Neural cell (in vitro differentiated cells): ENCODE measurements around the gene ADAT1. TPM values are rescaled to one million over a fixed set of nuclear protein-coding genes. Genes with fewer than 3 reads are reported as not detected.

Source experiments
- H2AFZ ChIP-seq: fragments of 200-600, 300-800 bp; sonication (generic), shearing (Covaris generic); 2 replicates; pipeline ENCODE4 v1.6.0; 2014; ENCODE audit warnings: low read depth, mild to moderate bottlenecking, antibody characterized with exemption, low read length, moderate library complexity
- H3F3A ChIP-seq: fragments of 200-600 bp; shearing (Covaris generic); 2 replicates; pipeline ENCODE4 v1.6.1; 2016; ENCODE audit warnings: mild to moderate bottlenecking, moderate library complexity, mixed read lengths, antibody characterized with exemption, low read length; ENCODE audit not compliant: insufficient read depth, poor library complexity, severe bottlenecking
- H3K27ac ChIP-seq: fragments of 200-600, 300-800 bp; sonication (generic), shearing (Covaris generic); 2 replicates; pipeline ENCODE4 v1.5.1; 2014; ENCODE audit warnings: mild to moderate bottlenecking, low read length, moderate library complexity
- H3K27me3 ChIP-seq: fragments of 300-800, 200-600 bp; sonication (generic), shearing (Covaris generic); 2 replicates; pipeline ENCODE4 v1.6.0; 2014; ENCODE audit warnings: mild to moderate bottlenecking, low read depth, low read length, moderate library complexity; ENCODE audit not compliant: insufficient read depth
- H3K36me3 ChIP-seq: fragments of 300-800, 200-600 bp; sonication (generic), shearing (Covaris generic); 2 replicates; pipeline ENCODE4 v1.5.1; 2014; ENCODE audit warnings: mild to moderate bottlenecking, antibody characterized with exemption, low read length, moderate library complexity; ENCODE audit not compliant: insufficient read depth
- H3K4me2 ChIP-seq: fragments of 300-800, 200-600 bp; sonication (generic), shearing (Covaris generic); 2 replicates; pipeline ENCODE4 v1.6.0; 2014; ENCODE audit warnings: mild to moderate bottlenecking, low read length
- H3K4me3 ChIP-seq: fragments of 300-800, 200-600 bp; sonication (generic), shearing (Covaris generic); 2 replicates; pipeline ENCODE4 v1.5.1; 2014; ENCODE audit warnings: mild to moderate bottlenecking, low read length, moderate library complexity
- H3K79me2 ChIP-seq: fragments of 200-600 bp; shearing (Covaris generic); replicated peaks from 2 replicates; pipeline ENCODE4 v1.6.0; 2014; ENCODE audit warnings: mild to moderate bottlenecking, low read length, moderate library complexity; ENCODE audit not compliant: insufficient read depth
- H3K9ac ChIP-seq: fragments of 300-800, 200-600 bp; sonication (generic), shearing (Covaris generic); 2 replicates; pipeline ENCODE4 v1.6.1; 2016; ENCODE audit warnings: mild to moderate bottlenecking, low read length, mixed read lengths
- H3K9me2 ChIP-seq: fragments of 200-600 bp; shearing (Covaris generic); 2 replicates; pipeline ENCODE4 v1.6.1; 2016; ENCODE audit warnings: mild to moderate bottlenecking, low read length, mixed read lengths; ENCODE audit not compliant: insufficient read depth
- H3K9me3 ChIP-seq: fragments of 200-600, 300-800 bp; sonication (generic), shearing (Covaris generic); 2 replicates; pipeline ENCODE4 v1.6.1; 2016; ENCODE audit warnings: mild to moderate bottlenecking, mixed run types, low read length, moderate library complexity, mixed read lengths
- H4K20me1 ChIP-seq: fragments of 200-600 bp; shearing (Covaris generic); 2 replicates; pipeline ENCODE4 v1.6.1; 2016; ENCODE audit warnings: mild to moderate bottlenecking, mixed run types; ENCODE audit not compliant: insufficient read depth
- CTCF ChIP-seq: fragments of 450-650 bp; IDR thresholded peaks from 2 replicates; pipeline ENCODE4 v1.5.1; 2014; ENCODE audit warnings: antibody characterized with exemption, mild to moderate bottlenecking, moderate library complexity; ENCODE audit not compliant: poor library complexity, severe bottlenecking
- EP300 ChIP-seq: fragments of 450-650 bp; conservative IDR thresholded peaks from 2 replicates; pipeline ENCODE4 v1.6.1; 2014; ENCODE audit warnings: antibody characterized with exemption, mild to moderate bottlenecking, moderate library complexity; ENCODE audit not compliant: poor library complexity, severe bottlenecking
- EZH2 ChIP-seq: fragments of 200-600, 300-800 bp; shearing (Covaris generic), sonication (generic); IDR thresholded peaks from 2 replicates; pipeline ENCODE4 v1.6.1; 2014; ENCODE audit warnings: antibody characterized with exemption, low read length, borderline replicate concordance, mild to moderate bottlenecking; ENCODE audit not compliant: insufficient read depth, poor library complexity, severe bottlenecking
- MXI1 ChIP-seq: fragments of 450-650 bp; conservative IDR thresholded peaks from 2 replicates; pipeline ENCODE4 v1.6.1; 2014; ENCODE audit warnings: antibody characterized with exemption, mild to moderate bottlenecking; ENCODE audit not compliant: poor library complexity, severe bottlenecking
- POLR2AphosphoS5 ChIP-seq: IDR thresholded peaks from 2 replicates; pipeline ENCODE4 v1.6.1; 2012
- RAD21 ChIP-seq: fragments of 450-650 bp; conservative IDR thresholded peaks from 2 replicates; pipeline ENCODE4 v1.6.1; 2014; ENCODE audit warnings: antibody characterized with exemption, mild to moderate bottlenecking, moderate library complexity
- REST ChIP-seq: IDR thresholded peaks from 2 replicates; pipeline ENCODE4 v1.6.1; 2012; ENCODE audit warnings: borderline replicate concordance
- SMC3 ChIP-seq: fragments of 450-650 bp; conservative IDR thresholded peaks from 2 replicates; pipeline ENCODE4 v1.6.1; 2014; ENCODE audit warnings: antibody characterized with exemption, mild to moderate bottlenecking, moderate library complexity; ENCODE audit not compliant: poor library complexity
- TAF1 ChIP-seq: IDR thresholded peaks from 2 replicates; pipeline ENCODE4 v1.6.1; 2012; ENCODE audit warnings: low read depth
- polyA plus RNA-seq: library from polyadenylated mRNA; depleted of rRNA; stranded (reverse); fragments of >200 nt; gene quantifications from 2 replicates; pipeline ENCODE4 v1.2.3, GENCODE V29; 2014

ADAT1 gene
- polyA plus RNA-seq, 1 donor from 2014 or later, result 62.8 TPM

GRCh38 chr16:75573955-75574354 lies 49.1 kb downstream of the ADAT1 start:
- H3K9ac ChIP-seq, result no peak overlapping the region
- H3K79me2 ChIP-seq, result no peaks in the 10 kb centered on the region
- no peaks in the 10 kb centered on the region for H3K27me3 ChIP-seq
- H4K20me1 ChIP-seq, result no peaks in the 10 kb centered on the region
- TF ChIP-seq POLR2AphosphoS5 (no peak), RAD21 (no peak), EP300 (no peak), REST (no peak), SMC3 (no peak), EZH2 (no peak), MXI1 (no peak), TAF1 (no peak), CTCF (no peak)
- no peak overlapping the region for H3K27ac ChIP-seq
- H3K4me2 ChIP-seq, result no peak overlapping the region
- no peak overlapping the region for H2AFZ ChIP-seq
- no peaks in the 10 kb centered on the region for H3K9me3 ChIP-seq
- peaks cover 8% of the 10 kb centered on the region for H3K36me3 ChIP-seq
- no peaks in the 10 kb centered on the region for H3F3A ChIP-seq
- no peaks in the 10 kb centered on the region for H3K9me2 ChIP-seq
- no peak overlapping the region for H3K4me3 ChIP-seq

- Histone ChIP-seq H3K4me2 (no peak overlapping the region), H3K4me3 (no peak overlapping the region), H3K9me3 (no peaks in the 10 kb centered on the region), H3K27ac (no peak overlapping the region), H4K20me1 (peaks cover 6% of the 10 kb centered on the region), H3K36me3 (peaks cover 10% of the 10 kb centered on the region), H2AFZ (no peak overlapping the region), H3F3A (no peaks in the 10 kb centered on the region), H3K9ac (no peak overlapping the region), H3K9me2 (no peaks in the 10 kb centered on the region), H3K27me3 (no peaks in the 10 kb centered on the region), H3K79me2 (no peaks in the 10 kb centered on the region)
- TF ChIP-seq RAD21, result no peak
- no peak for TF ChIP-seq MXI1
Measured at GRCh38 chr16:75572864-75573542, 50.1 kb downstream of the ADAT1 start.
